Coronary artery (tissue), 2 donors: ENCODE data around the gene WARS2.
"Not testable (repeated sequence)": the region's sequence is repeated elsewhere in the genome, so short reads cannot be mapped to it uniquely, and the experiment has no call there.

ENCODE experiments used
- DNase-seq: peaks from one replicate; pipeline ENCODE4 v3.0.0-alpha.2; 2017; ENCODE audit warnings: low spot score
- H3K27ac ChIP-seq, 2 donors: fragments of 200-600 bp; sonication (generic); one replicate each; pipeline ENCODE4 v1.5.1; 2016 to 2019
- H3K4me3 ChIP-seq: fragments of 200-600 bp; sonication (generic); 2 replicates; pipeline ENCODE4 v1.5.1; 2016; ENCODE audit warnings: mild to moderate bottlenecking, moderate library complexity
- CTCF ChIP-seq: fragments of 200-600 bp; sonication (generic); IDR thresholded peaks from one replicate; pipeline ENCODE4 v1.5.1; 2019; ENCODE audit warnings: antibody characterized with exemption

WARS2 gene

DNA sequence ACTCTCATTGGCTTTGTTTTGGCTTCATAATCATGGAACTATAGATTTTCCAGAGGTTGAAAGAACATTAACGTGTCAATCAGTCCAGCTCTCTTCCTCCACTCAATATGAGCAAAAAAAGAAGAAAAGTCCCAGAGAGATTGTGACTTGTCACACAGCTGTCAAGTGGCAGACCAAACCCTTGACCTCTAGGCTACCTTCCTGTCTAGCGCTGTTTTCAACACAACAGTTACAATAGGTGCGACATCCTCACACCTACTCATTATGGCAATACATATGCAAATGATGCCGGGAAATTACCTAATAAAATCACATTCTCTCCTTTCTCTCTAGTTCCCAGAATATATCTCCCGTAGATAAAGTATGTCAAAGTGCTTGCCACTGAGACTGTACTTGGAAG lies 1.1 kb downstream of the WARS2 start:
- TF ChIP-seq CTCF, result no peak

GRCh38 chr1:119136401-119136800 lies 4.1 kb downstream of the WARS2 start:
- Histone ChIP-seq H3K4me3 (no peak overlapping the region), H3K27ac (no peak overlapping the region)
- DNase-seq, result no peak
- no peak for TF ChIP-seq CTCF

More for the DNA sequence above, 1.1 kb downstream of the WARS2 start:
- no peak for DNase-seq
- H3K27ac ChIP-seq, result peak overlapping the region; percentile 86 to 91
- H3K4me3 ChIP-seq, result peak overlapping the region; percentile 76

- Histone ChIP-seq H3K4me3 (no peak overlapping the region), H3K27ac (no peak overlapping the region)
- DNase-seq, result no peak
- TF ChIP-seq CTCF, result no peak
Measured at GRCh38 chr1:119133987-119134386, 6.5 kb downstream of the WARS2 start.

- TF ChIP-seq CTCF, result no peak
- Histone ChIP-seq H3K4me3 (no peak overlapping the region), H3K27ac (peak overlapping the region in 1 of 2 donors; percentile 22)
- no peak for DNase-seq
Measured at GRCh38 chr1:119132179-119132578, 8.3 kb downstream of the WARS2 start.

- no peak for TF ChIP-seq CTCF
- Histone ChIP-seq H3K27ac (no peak overlapping the region), H3K4me3 (no peak overlapping the region)
- no peak for DNase-seq
Measured at GRCh38 chr1:119125874-119126273, 14.6 kb downstream of the WARS2 start.

GRCh38 chr1:119124764-119125163 lies 15.7 kb downstream of the WARS2 start:
- TF ChIP-seq CTCF, result no peak
- no peak for DNase-seq
- no peak overlapping the region for H3K4me3 ChIP-seq
- no peak overlapping the region for H3K27ac ChIP-seq

- H3K27ac ChIP-seq, H3K4me3 ChIP-seq, DNase-seq: not testable (repeated sequence)
Measured at GRCh38 chr1:119121872-119122271, 18.6 kb downstream of the WARS2 start.

DNA sequence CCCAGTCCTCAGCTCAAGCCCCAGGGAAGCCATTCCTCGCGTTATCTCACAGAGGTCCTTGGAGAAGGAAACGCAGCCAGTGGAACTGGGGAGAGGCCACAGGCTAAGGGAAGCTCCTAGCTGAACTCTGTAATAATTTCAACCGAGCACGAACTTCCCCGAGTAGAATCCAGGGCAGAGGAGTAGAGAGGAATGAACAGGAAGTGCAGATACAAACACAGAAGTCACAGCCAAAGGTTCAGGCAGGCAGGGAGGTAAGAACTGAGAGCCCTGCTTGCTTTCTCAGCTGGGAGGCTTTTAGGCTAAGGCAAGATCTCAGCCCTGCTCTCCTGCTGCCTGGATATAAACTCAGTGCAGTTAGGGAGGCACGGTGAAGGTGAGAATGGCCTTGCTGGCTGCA lies 23.7 kb downstream of the WARS2 start:
- no peak for DNase-seq
- peak overlapping the region in 1 of 2 donors; percentile 20 for H3K27ac ChIP-seq
- no peak for TF ChIP-seq CTCF

More for the DNA sequence above, 23.7 kb downstream of the WARS2 start:
- H3K4me3 ChIP-seq, result no peak overlapping the region
